OCI-LY1 (cell line): ENCODE data around the gene EMSY.

Experiments used
- H2AFZ ChIP-seq: fragments of 200-600 bp; sonication (generic), shearing (Covaris generic); 2 replicates; pipeline ENCODE4 v1.6.0; 2014; ENCODE audit warnings: antibody characterized with exemption, mild to moderate bottlenecking, low read length
- H3F3A ChIP-seq: fragments of 200-600 bp; sonication (generic), shearing (Covaris generic); 2 replicates; pipeline ENCODE4 v1.6.0; 2014; ENCODE audit warnings: mild to moderate bottlenecking, antibody characterized with exemption, low read length, moderate library complexity; ENCODE audit not compliant: insufficient read depth
- H3K27ac ChIP-seq: fragments of 200-600 bp; sonication (generic); 2 replicates; pipeline ENCODE4 v1.5.1; 2014; ENCODE audit warnings: low read length, mixed run types, mild to moderate bottlenecking, low read depth; ENCODE audit not compliant: poor library complexity, severe bottlenecking
- H3K27me3 ChIP-seq: fragments of 200-600 bp; sonication (generic); 2 replicates; pipeline ENCODE4 v1.6.0; 2014; ENCODE audit warnings: antibody characterized with exemption, mild to moderate bottlenecking, low read length, moderate library complexity; ENCODE audit not compliant: insufficient read depth
- H3K36me3 ChIP-seq: fragments of 200-600 bp; sonication (generic); 2 replicates; pipeline ENCODE4 v1.6.1; 2014; ENCODE audit warnings: mild to moderate bottlenecking, antibody characterized with exemption, low read length, moderate library complexity, mixed read lengths; ENCODE audit not compliant: insufficient read depth
- H3K4me1 ChIP-seq: fragments of 200-600 bp; sonication (generic); 2 replicates; pipeline ENCODE4 v1.5.1; 2014; ENCODE audit warnings: mild to moderate bottlenecking, low read length, moderate library complexity; ENCODE audit not compliant: insufficient read depth, severe bottlenecking
- H3K4me2 ChIP-seq: fragments of 200-600 bp; sonication (generic), shearing (Covaris generic); 2 replicates; pipeline ENCODE4 v1.6.1; 2014; ENCODE audit warnings: low read length
- H3K4me3 ChIP-seq: fragments of 200-600 bp; sonication (generic); 2 replicates; pipeline ENCODE4 v1.5.1; 2014; ENCODE audit warnings: low read length, low read depth, mild to moderate bottlenecking, mixed read lengths; ENCODE audit not compliant: poor library complexity, severe bottlenecking
- H3K79me2 ChIP-seq: fragments of 200-600 bp; shearing (Covaris generic); 2 replicates; pipeline ENCODE4 v1.6.1; 2016; ENCODE audit warnings: mixed run types, low read length, mixed read lengths; ENCODE audit not compliant: insufficient read depth
- H3K9ac ChIP-seq: fragments of 200-600 bp; sonication (generic), shearing (Covaris generic); 2 replicates; pipeline ENCODE4 v1.6.1; 2014; ENCODE audit warnings: mild to moderate bottlenecking, low read length, mixed read lengths
- H3K9me2 ChIP-seq: fragments of 200-600 bp; sonication (generic), shearing (Covaris generic); 2 replicates; pipeline ENCODE4 v1.6.1; 2014; ENCODE audit warnings: low read depth, mild to moderate bottlenecking, low read length, mixed read lengths
- H3K9me3 ChIP-seq: fragments of 200-600 bp; shearing (Covaris generic); 2 replicates; pipeline ENCODE4 v1.6.1; 2014; ENCODE audit warnings: low read length, mixed read lengths
- H4K20me1 ChIP-seq: fragments of 200-600 bp; sonication (generic), shearing (Covaris generic); 2 replicates; pipeline ENCODE4 v1.6.0; 2016; ENCODE audit warnings: mild to moderate bottlenecking, low read length; ENCODE audit not compliant: insufficient read depth
- EZH2 ChIP-seq: fragments of 200-600 bp; sonication (generic), shearing (Covaris generic); IDR thresholded peaks from 2 replicates; pipeline ENCODE4 v1.8.0; 2017; ENCODE audit warnings: borderline replicate concordance, mixed run types, mild to moderate bottlenecking, antibody characterized with exemption, low read length, moderate library complexity, mixed read lengths
- TF ChIP-seq, protein P1 (sequence below): fragments of 200-600 bp; sonication (generic), shearing (Covaris generic); IDR thresholded peaks from 2 replicates; pipeline ENCODE4 v1.5.1; 2017; ENCODE audit warnings: mild to moderate bottlenecking, antibody characterized with exemption, low read length, moderate library complexity, mixed read lengths

Gene EMSY

DNA sequence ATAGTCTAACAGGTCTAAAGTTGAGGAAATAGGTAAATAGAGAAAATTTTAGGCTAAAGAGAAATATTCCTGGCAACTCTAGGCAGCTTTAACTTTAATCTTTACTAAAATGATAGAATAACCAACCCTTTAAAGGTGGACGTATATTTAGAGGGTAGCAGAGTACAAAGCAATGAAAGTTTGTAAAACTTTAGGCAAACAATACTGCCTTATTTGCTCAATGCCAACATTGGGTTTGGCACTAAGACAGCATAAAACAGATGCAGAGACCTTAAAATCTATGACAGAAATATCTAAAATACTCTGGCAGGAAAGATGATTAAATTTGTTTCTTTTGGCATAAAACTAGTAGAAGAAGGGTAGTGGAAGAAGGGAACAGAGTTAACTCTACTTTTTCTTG is 70.7 kb downstream of the EMSY start:
- TF ChIP-seq, protein P1, sequence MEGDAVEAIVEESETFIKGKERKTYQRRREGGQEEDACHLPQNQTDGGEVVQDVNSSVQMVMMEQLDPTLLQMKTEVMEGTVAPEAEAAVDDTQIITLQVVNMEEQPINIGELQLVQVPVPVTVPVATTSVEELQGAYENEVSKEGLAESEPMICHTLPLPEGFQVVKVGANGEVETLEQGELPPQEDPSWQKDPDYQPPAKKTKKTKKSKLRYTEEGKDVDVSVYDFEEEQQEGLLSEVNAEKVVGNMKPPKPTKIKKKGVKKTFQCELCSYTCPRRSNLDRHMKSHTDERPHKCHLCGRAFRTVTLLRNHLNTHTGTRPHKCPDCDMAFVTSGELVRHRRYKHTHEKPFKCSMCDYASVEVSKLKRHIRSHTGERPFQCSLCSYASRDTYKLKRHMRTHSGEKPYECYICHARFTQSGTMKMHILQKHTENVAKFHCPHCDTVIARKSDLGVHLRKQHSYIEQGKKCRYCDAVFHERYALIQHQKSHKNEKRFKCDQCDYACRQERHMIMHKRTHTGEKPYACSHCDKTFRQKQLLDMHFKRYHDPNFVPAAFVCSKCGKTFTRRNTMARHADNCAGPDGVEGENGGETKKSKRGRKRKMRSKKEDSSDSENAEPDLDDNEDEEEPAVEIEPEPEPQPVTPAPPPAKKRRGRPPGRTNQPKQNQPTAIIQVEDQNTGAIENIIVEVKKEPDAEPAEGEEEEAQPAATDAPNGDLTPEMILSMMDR: no peak
- no peak for TF ChIP-seq EZH2
- H3K9me2 ChIP-seq: no peaks in the 10 kb centered on the region
- H3K79me2 ChIP-seq: no peaks in the 10 kb centered on the region
- no peaks in the 10 kb centered on the region for H3K9me3 ChIP-seq
- H3F3A ChIP-seq: no peaks in the 10 kb centered on the region
- no peak overlapping the region for H3K9ac ChIP-seq
- peaks cover 5% of the 10 kb centered on the region; the same call in 1 of the 2 replicates for H3K36me3 ChIP-seq
- no peaks in the 10 kb centered on the region for H3K27me3 ChIP-seq
- no peak overlapping the region for H3K4me3 ChIP-seq
- H2AFZ ChIP-seq: no peak overlapping the region
- no peak overlapping the region for H3K27ac ChIP-seq
- no peaks in the 10 kb centered on the region for H3K4me1 ChIP-seq
- H3K4me2 ChIP-seq: no peak overlapping the region
- H4K20me1 ChIP-seq: no peaks in the 10 kb centered on the region

DNA sequence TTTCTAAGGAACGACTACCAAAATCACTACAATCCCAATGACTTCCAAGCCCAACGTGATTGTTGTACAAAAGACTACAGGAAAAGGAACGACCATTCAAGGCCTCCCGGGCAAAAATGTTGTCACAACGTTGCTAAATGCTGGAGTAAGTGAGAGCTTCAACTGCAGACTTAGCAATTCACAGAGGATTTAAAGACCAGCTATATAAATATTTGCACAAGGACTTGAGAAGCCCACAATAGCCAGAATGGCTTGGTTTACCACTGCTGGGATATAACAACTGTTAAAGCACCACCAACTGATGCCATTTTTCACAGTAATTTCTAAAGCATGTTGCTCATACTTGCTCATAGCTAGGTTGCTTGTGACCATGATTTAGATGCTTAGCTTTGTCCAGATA is 78.3 kb downstream of the EMSY start:
- Histone ChIP-seq H3K27me3 (no peaks in the 10 kb centered on the region), H3K4me3 (no peak overlapping the region), H4K20me1 (no peaks in the 10 kb centered on the region), H3K4me2 (no peak overlapping the region), H3K9ac (no peak overlapping the region), H3K9me3 (no peaks in the 10 kb centered on the region), H3K9me2 (no peaks in the 10 kb centered on the region), H3K4me1 (no peaks in the 10 kb centered on the region), H3K36me3 (peaks cover 40% of the 10 kb centered on the region; the same call in 1 of the 2 replicates), H3K79me2 (no peaks in the 10 kb centered on the region), H3F3A (no peaks in the 10 kb centered on the region), H3K27ac (no peak overlapping the region), H2AFZ (no peak overlapping the region)
- TF ChIP-seq EZH2: no peak
- TF ChIP-seq, protein P1: no peak

DNA sequence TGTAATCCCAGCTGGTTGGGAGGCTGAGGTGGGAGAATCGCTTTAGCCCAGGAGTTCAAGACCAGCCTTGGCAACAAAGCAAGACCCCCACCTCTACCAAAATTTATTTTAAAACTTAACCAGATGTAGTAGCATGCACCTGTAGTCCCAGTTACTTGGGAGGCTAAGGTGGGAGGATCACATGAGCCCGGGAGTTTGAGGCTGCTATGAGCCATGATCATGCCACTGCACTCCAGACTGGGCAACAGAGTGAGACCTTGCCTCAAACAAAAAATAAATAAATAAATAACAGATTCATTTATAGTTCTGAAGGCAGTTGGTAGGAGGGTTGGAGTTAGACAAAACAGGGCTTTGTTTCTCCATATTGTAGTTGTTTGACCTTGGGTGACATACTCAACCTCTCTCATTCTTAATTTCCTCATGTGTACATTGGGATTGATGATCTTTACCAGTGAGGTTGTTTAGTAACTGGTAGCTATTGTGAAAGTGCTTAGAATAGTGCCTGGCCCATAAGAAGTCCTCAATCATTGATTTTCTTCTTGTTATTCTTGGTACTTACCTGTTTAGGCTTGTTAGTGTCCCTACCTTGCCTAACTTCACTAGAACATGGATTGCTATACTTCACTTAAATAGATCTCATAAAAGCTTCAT is 79.1 kb downstream of the EMSY start:
- no peak overlapping the region for H3K4me3 ChIP-seq
- peaks cover 47% of the 10 kb centered on the region; the same call in 1 of the 2 replicates for H3K36me3 ChIP-seq
- no peaks in the 10 kb centered on the region for H3K4me1 ChIP-seq
- no peak overlapping the region for H3K4me2 ChIP-seq
- no peaks in the 10 kb centered on the region for H3K9me3 ChIP-seq
- H3K9ac ChIP-seq: no peak overlapping the region
- no peaks in the 10 kb centered on the region for H3F3A ChIP-seq
- no peaks in the 10 kb centered on the region for H3K79me2 ChIP-seq
- no peaks in the 10 kb centered on the region for H3K27me3 ChIP-seq
- H4K20me1 ChIP-seq: no peaks in the 10 kb centered on the region
- no peaks in the 10 kb centered on the region for H3K9me2 ChIP-seq
- TF ChIP-seq EZH2: no peak
- TF ChIP-seq, protein P1: no peak
- no peak overlapping the region for H2AFZ ChIP-seq
- no peak overlapping the region for H3K27ac ChIP-seq
